OCI-LY3 (cell line): ENCODE data around the gene TMEM63A.

ENCODE experiments used
- CTCF ChIP-seq: fragments of 200-600, 300-600 bp; sonication (generic); IDR thresholded peaks from 2 replicates; pipeline ENCODE4 v1.5.1; 2014; ENCODE audit warnings: antibody characterized with exemption, low read length, low read depth
- EZH2phosphoT487 ChIP-seq: fragments of 200-600 bp; shearing (Covaris generic); IDR thresholded peaks from 2 replicates; pipeline ENCODE4 v1.6.1; 2018; ENCODE audit warnings: antibody characterized with exemption, mixed run types, low read depth

GRCh38 chr1:225866061-225866837, 15.9 kb downstream of the TMEM63A start:
- TF ChIP-seq CTCF (no peak), EZH2phosphoT487 (no peak)
